HepG2 (cell line): ENCODE data around the gene SLC25A28. TPM values are rescaled to one million over a fixed set of nuclear protein-coding genes. Genes with fewer than 3 reads are reported as not detected.

Experiments
- AGO2 ChIP-seq: fragments of 200-400 bp; formaldehyde crosslinking; optimal IDR thresholded peaks from 2 replicates; pipeline ENCODE3; 2017; ENCODE audit warnings: mild to moderate bottlenecking, low read depth, low read length, moderate library complexity
- ASH2L ChIP-seq: fragments of 300-600, 200-600 bp; sonication (generic); IDR thresholded peaks from 2 replicates; pipeline ENCODE4 v1.7.0; 2017; ENCODE audit warnings: low read depth, mild to moderate bottlenecking, moderate library complexity, mixed read lengths, low read length; ENCODE audit not compliant: insufficient read length
- CHD2 ChIP-seq: IDR thresholded peaks from 2 replicates; pipeline ENCODE4 v1.6.1; 2011; ENCODE audit warnings: low read depth, low read length, improper control_type of control experiment
- ELF4 ChIP-seq: sonication (generic); formaldehyde crosslinking; IDR thresholded peaks from 2 replicates; pipeline ENCODE4 v1.5.0; 2020; ENCODE audit warnings: missing genetic modification reagents, mild to moderate bottlenecking, moderate library complexity, borderline replicate concordance
- GFI1 ChIP-seq: sonication (generic); formaldehyde crosslinking; IDR thresholded peaks from 2 replicates; pipeline ENCODE4 v1.5.0; 2020; ENCODE audit warnings: missing genetic modification reagents, mild to moderate bottlenecking, borderline replicate concordance
- MAFK ChIP-seq, 2 experiments: IDR thresholded peaks in 1 of 2; conservative IDR thresholded peaks in 1 of 2; 2 replicates each; pipeline ENCODE4 v1.6.1; 2011; ENCODE audit warnings: improper control_type of control experiment in 2 of 2, low read length in 2 of 2
- MZF1 ChIP-seq: sonication (generic); formaldehyde crosslinking; IDR thresholded peaks from 2 replicates; pipeline ENCODE4 v1.8.1; 2023; ENCODE audit warnings: mild to moderate bottlenecking, missing genetic modification reagents, borderline replicate concordance
- NFE2L2 ChIP-seq: fragments of 150-350 bp; IDR thresholded peaks from 2 replicates; pipeline ENCODE4 v1.6.1; 2014; ENCODE audit warnings: low read length
- POLR2A ChIP-seq, 2 experiments: IDR thresholded peaks; 2 replicates each; pipeline ENCODE4 v1.6.1; 2011; ENCODE audit warnings: low read depth in 2 of 2, low read length in 2 of 2, mild to moderate bottlenecking in 1 of 2, moderate library complexity in 1 of 2; ENCODE audit not compliant: insufficient read depth in 1 of 2
- SALL1 ChIP-seq: sonication (generic); formaldehyde crosslinking; IDR thresholded peaks from 2 replicates; pipeline ENCODE4 v1.8.0; 2022; ENCODE audit warnings: mild to moderate bottlenecking, missing genetic modification reagents
- SKI ChIP-seq: fragments of 450-650 bp; IDR thresholded peaks from one replicate; pipeline ENCODE4 v1.6.1; 2018; ENCODE audit warnings: mild to moderate bottlenecking; ENCODE audit not compliant: partially characterized antibody
- SPEN ChIP-seq: sonication (generic); formaldehyde crosslinking; IDR thresholded peaks from 2 replicates; pipeline ENCODE4 v1.5.1; 2020; ENCODE audit warnings: low read depth, mild to moderate bottlenecking, missing genetic modification reagents
- UBTF ChIP-seq: sonication (generic); formaldehyde crosslinking; IDR thresholded peaks from 2 replicates; pipeline ENCODE4 v1.4.0; 2020; ENCODE audit warnings: mild to moderate bottlenecking, missing genetic modification reagents
- XRCC5 ChIP-seq: fragments of 200-400 bp; formaldehyde crosslinking; optimal IDR thresholded peaks from 2 replicates; pipeline ENCODE3; 2017; ENCODE audit warnings: mild to moderate bottlenecking, low read length
- YY1 ChIP-seq: IDR thresholded peaks from 2 replicates; pipeline ENCODE4 v1.6.1; 2011; ENCODE audit warnings: low read length, low read depth, moderate library complexity, mild to moderate bottlenecking; ENCODE audit not compliant: insufficient read depth, insufficient replicate concordance
- ZEB1 ChIP-seq: IDR thresholded peaks from 2 replicates; pipeline ENCODE4 v1.6.1; 2012; ENCODE audit warnings: mild to moderate bottlenecking, low read depth, inconsistent platforms; ENCODE audit not compliant: insufficient replicate concordance
- ZNF12 ChIP-seq: sonication (generic); formaldehyde crosslinking; IDR thresholded peaks from 2 replicates; pipeline ENCODE4 v1.5.0; 2020; ENCODE audit warnings: missing genetic modification reagents
- ZNF335 ChIP-seq: sonication (generic); formaldehyde crosslinking; IDR thresholded peaks from 2 replicates; pipeline ENCODE4 v1.4.0; 2020; ENCODE audit warnings: missing genetic modification reagents
- ZNF414 ChIP-seq: sonication (generic); formaldehyde crosslinking; IDR thresholded peaks from 2 replicates; pipeline ENCODE4 v1.5.0; 2020; ENCODE audit warnings: missing genetic modification reagents
- ZNF709 ChIP-seq: sonication (generic); formaldehyde crosslinking; IDR thresholded peaks from 2 replicates; pipeline ENCODE4 v1.5.0; 2020; ENCODE audit warnings: mild to moderate bottlenecking, missing genetic modification reagents
- ZNF746 ChIP-seq: sonication (generic); formaldehyde crosslinking; IDR thresholded peaks from 2 replicates; pipeline ENCODE4 v1.8.0; 2022; ENCODE audit warnings: mild to moderate bottlenecking, missing genetic modification reagents
- ZNF792 ChIP-seq: IDR thresholded peaks from 2 replicates; pipeline ENCODE4 v1.6.1; 2016
- ZNF83 ChIP-seq: sonication (generic); formaldehyde crosslinking; IDR thresholded peaks from 2 replicates; pipeline ENCODE4 v1.4.0; 2020; ENCODE audit warnings: missing genetic modification reagents, mild to moderate bottlenecking, borderline replicate concordance
- polyA plus RNA-seq, 8 experiments: library from polyadenylated mRNA; depleted of rRNA in 3 of 8; stranded (reverse) in 7 of 8; unstranded in 1 of 8; fragments of >200 nt; fragmentation: Illumina TruSeq in 4 of 8; extraction: Trizol in 4 of 8; gene quantifications; 2 replicates each; pipeline versions ENCODE4 v1.2.1 to v1.2.3, GENCODE V29; 2011 to 2016; ENCODE audit warnings: low read depth in 4 of 8, missing spikeins in 1 of 8, mixed read lengths in 1 of 8; ENCODE audit not compliant: insufficient read depth in 1 of 8
- total RNA-seq, 5 experiments: library from RNA; depleted of rRNA; stranded (reverse); fragments of >200 nt; fragmentation: Illumina TruSeq; extraction: Trizol; gene quantifications; 2 replicates each; pipeline ENCODE4 v1.2.3, GENCODE V29; 2016; ENCODE audit warnings: low read depth in 1 of 5
- TF ChIP-seq, protein P1 (sequence below): sonication (generic); formaldehyde crosslinking; IDR thresholded peaks from 2 replicates; pipeline ENCODE4 v1.9.0; 2022; ENCODE audit warnings: missing genetic modification reagents, mild to moderate bottlenecking, borderline replicate concordance
- TF ChIP-seq, protein P2 (sequence below): sonication (generic); formaldehyde crosslinking; IDR thresholded peaks from 2 replicates; pipeline ENCODE4 v1.5.1; 2020; ENCODE audit warnings: mild to moderate bottlenecking, missing genetic modification reagents, moderate library complexity

The SLC25A28 gene
- total and polyA plus RNA-seq, 2 of the 13 experiments (the other 11 are each of a cell fraction or from before 2014, with no cell fraction given), result 15.2 to 41.0 TPM

DNA sequence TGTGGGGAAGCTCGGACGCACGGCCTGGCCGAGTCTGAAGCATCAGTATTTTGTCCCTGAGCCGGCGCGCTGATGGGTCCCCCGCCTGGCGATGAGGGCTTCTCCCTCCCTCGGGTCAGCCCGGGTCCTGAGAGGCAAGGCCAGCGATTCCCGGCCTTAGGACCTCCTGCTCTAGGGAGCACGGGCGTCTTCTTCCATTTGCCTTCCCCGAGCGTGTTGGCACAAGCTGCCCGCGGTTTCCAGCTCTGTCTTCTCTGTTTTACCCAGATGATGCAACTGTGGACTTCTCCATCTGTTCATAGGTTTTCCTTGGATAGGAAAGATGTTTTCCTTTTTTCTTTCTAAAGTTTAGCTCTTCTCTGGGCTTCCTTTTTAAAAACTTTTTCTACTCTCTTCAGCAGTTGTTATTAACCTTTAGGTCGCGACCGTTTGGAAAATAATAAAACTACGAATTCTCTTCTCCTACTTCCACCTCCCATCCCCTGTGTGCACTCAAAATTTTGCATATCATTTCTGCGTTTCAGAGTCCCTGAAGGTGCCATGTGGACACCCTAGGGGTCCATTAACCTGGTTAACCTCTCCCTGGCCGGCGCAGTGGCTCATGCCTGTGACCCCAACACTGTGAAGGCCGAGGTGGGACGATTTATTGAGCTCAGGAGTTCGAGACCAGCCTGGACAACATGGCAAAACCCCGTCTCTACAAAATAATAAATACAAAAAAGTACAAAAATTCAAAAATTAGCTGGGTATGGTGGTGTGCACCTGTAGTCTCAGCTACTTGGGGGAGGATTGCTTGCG is 1.4 kb upstream of the SLC25A28 start (continued):
- TF ChIP-seq XRCC5, result no peak
- TF ChIP-seq CHD2, result no peak
- no peak for TF ChIP-seq SALL1 (CRISPR knock-in tag)
- no peak for TF ChIP-seq SKI
- no peak for TF ChIP-seq ZEB1
- TF ChIP-seq MZF1 (CRISPR knock-in tag), result no peak
- TF ChIP-seq NFE2L2, result no peak
- TF ChIP-seq, protein P1, sequence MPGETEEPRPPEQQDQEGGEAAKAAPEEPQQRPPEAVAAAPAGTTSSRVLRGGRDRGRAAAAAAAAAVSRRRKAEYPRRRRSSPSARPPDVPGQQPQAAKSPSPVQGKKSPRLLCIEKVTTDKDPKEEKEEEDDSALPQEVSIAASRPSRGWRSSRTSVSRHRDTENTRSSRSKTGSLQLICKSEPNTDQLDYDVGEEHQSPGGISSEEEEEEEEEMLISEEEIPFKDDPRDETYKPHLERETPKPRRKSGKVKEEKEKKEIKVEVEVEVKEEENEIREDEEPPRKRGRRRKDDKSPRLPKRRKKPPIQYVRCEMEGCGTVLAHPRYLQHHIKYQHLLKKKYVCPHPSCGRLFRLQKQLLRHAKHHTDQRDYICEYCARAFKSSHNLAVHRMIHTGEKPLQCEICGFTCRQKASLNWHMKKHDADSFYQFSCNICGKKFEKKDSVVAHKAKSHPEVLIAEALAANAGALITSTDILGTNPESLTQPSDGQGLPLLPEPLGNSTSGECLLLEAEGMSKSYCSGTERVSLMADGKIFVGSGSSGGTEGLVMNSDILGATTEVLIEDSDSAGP (CRISPR knock-in tag), result peak; percentile 53
- 0 out of 2 replicates have a peak, but pooled peaks have one; percentile 31 for TF ChIP-seq UBTF (CRISPR knock-in tag)
- TF ChIP-seq ZNF746 (CRISPR knock-in tag), result no peak; the same call in 1 of the 2 replicates
- TF ChIP-seq, protein P2, sequence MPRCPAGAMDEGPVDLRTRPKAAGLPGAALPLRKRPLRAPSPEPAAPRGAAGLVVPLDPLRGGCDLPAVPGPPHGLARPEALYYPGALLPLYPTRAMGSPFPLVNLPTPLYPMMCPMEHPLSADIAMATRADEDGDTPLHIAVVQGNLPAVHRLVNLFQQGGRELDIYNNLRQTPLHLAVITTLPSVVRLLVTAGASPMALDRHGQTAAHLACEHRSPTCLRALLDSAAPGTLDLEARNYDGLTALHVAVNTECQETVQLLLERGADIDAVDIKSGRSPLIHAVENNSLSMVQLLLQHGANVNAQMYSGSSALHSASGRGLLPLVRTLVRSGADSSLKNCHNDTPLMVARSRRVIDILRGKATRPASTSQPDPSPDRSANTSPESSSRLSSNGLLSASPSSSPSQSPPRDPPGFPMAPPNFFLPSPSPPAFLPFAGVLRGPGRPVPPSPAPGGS, result no peak
- no peak for TF ChIP-seq ELF4 (CRISPR knock-in tag)
- TF ChIP-seq SPEN, result no peak
- TF ChIP-seq MAFK (conservative IDR thresholded peaks at IDR 0.05 in 1 of 2, IDR thresholded peaks at IDR 0.05 in 1 of 2; ENCODE audit: low read length in 2 of 2), result no peak
- no peak for TF ChIP-seq ASH2L
- no peak for TF ChIP-seq ZNF709 (CRISPR knock-in tag)
- TF ChIP-seq POLR2A (IDR thresholded peaks at IDR 0.05; ENCODE audit: insufficient read depth in 1 of 2, low read depth in 2 of 2, low read length in 2 of 2), result peak; percentile 66 to 91; a peak in 2 of 4 replicates
- TF ChIP-seq ZNF12 (CRISPR knock-in tag), result no peak
- TF ChIP-seq AGO2, result peak; percentile 63
- no peak for TF ChIP-seq YY1
- TF ChIP-seq ZNF414 (CRISPR knock-in tag), result no peak
- TF ChIP-seq ZNF335 (CRISPR knock-in tag), result no peak
- 0 out of 2 replicates have a peak, but pooled peaks have one; percentile 28 for TF ChIP-seq GFI1 (CRISPR knock-in tag)
- TF ChIP-seq ZNF83 (CRISPR knock-in tag), result 0 out of 2 replicates have a peak, but pooled peaks have one; percentile 7
- no peak for TF ChIP-seq ZNF792 (CRISPR knock-in tag)
